Astrocyte (in vitro differentiated cells and primary cell): ENCODE results near the gene CCDC85B. TPM values are rescaled to one million over a fixed set of nuclear protein-coding genes. Genes with fewer than 3 reads are reported as not detected.

ENCODE experiments used
- DNase-seq: peaks from one replicate; pipeline ENCODE4 v3.0.0-alpha.2; 2010; ENCODE audit warnings: low read depth
- FAIRE-seq: peaks from 2 replicates; lab custom pipeline; 2011; peaks lifted over from hg19 to GRCh38; lab: Jason Lieb, UNC
- H2AFZ ChIP-seq: 2 replicates; pipeline ENCODE4 v1.6.0; 2012; ENCODE audit warnings: low read depth, low read length, inconsistent platforms
- H3K27ac ChIP-seq: 2 replicates; pipeline ENCODE4 v1.5.1; 2011; ENCODE audit warnings: low read depth, low read length, inconsistent platforms
- H3K27me3 ChIP-seq: 2 replicates; pipeline ENCODE4 v1.6.0; 2011; ENCODE audit warnings: low read length, inconsistent platforms; ENCODE audit not compliant: insufficient read depth
- H3K36me3 ChIP-seq: 2 replicates; pipeline ENCODE4 v1.5.1; 2011; ENCODE audit warnings: low read length, inconsistent platforms; ENCODE audit not compliant: insufficient read depth
- H3K4me1 ChIP-seq: 2 replicates; pipeline ENCODE4 v1.5.1; 2011; ENCODE audit warnings: low read length, inconsistent platforms; ENCODE audit not compliant: insufficient read depth
- H3K4me2 ChIP-seq: 2 replicates; pipeline ENCODE4 v1.6.0; 2012; ENCODE audit warnings: low read length, inconsistent platforms
- H3K4me3 ChIP-seq: 2 replicates; pipeline ENCODE4 v1.5.1; 2011; ENCODE audit warnings: low read depth, mild to moderate bottlenecking, low read length, inconsistent platforms; ENCODE audit not compliant: insufficient read depth
- H3K79me2 ChIP-seq: 2 replicates; pipeline ENCODE4 v1.6.0; 2012; ENCODE audit warnings: mild to moderate bottlenecking, low read length, inconsistent platforms; ENCODE audit not compliant: insufficient read depth
- H3K9ac ChIP-seq: 2 replicates; pipeline ENCODE4 v1.6.0; 2012; ENCODE audit warnings: mild to moderate bottlenecking, low read length, inconsistent platforms
- H3K9me3 ChIP-seq: 2 replicates; pipeline ENCODE4 v1.5.1; 2012; ENCODE audit warnings: low read depth, mild to moderate bottlenecking, low read length, inconsistent platforms; ENCODE audit not compliant: insufficient read depth
- H4K20me1 ChIP-seq: 2 replicates; pipeline ENCODE4 v1.6.0; 2012; ENCODE audit warnings: low read length, inconsistent platforms; ENCODE audit not compliant: insufficient read depth
- H3K27ac Mint-ChIP-seq: one replicate; pipeline ENCODE4 v1.8.0; 2021; ENCODE audit warnings: mild to moderate bottlenecking, mixed read lengths; ENCODE audit not compliant: unreplicated experiment
- H3K27me3 Mint-ChIP-seq: one replicate; pipeline ENCODE4 v1.8.0; 2021; ENCODE audit warnings: low read depth, mixed read lengths; ENCODE audit not compliant: unreplicated experiment
- H3K36me3 Mint-ChIP-seq: one replicate; pipeline ENCODE4 v1.8.0; 2021; ENCODE audit warnings: low read depth, mixed read lengths; ENCODE audit not compliant: unreplicated experiment
- H3K4me1 Mint-ChIP-seq: one replicate; pipeline ENCODE4 v1.8.0; 2021; ENCODE audit warnings: low read depth, mixed read lengths; ENCODE audit not compliant: unreplicated experiment
- H3K4me3 Mint-ChIP-seq: one replicate; pipeline ENCODE4 v1.8.0; 2021; ENCODE audit warnings: mild to moderate bottlenecking, moderate library complexity, mixed read lengths; ENCODE audit not compliant: unreplicated experiment
- H3K9me3 Mint-ChIP-seq: one replicate; pipeline ENCODE4 v1.8.0; 2021; ENCODE audit warnings: mild to moderate bottlenecking, mixed read lengths; ENCODE audit not compliant: unreplicated experiment
- CTCF ChIP-seq: IDR thresholded peaks from 2 replicates; pipeline ENCODE4 v1.5.1; 2011; ENCODE audit warnings: low read depth, mild to moderate bottlenecking, inconsistent platforms, low read length, moderate library complexity; ENCODE audit not compliant: insufficient read depth
- EZH2 ChIP-seq: IDR thresholded peaks from 2 replicates; pipeline ENCODE4 v1.6.1; 2012; ENCODE audit warnings: mild to moderate bottlenecking, low read length, inconsistent platforms; ENCODE audit not compliant: insufficient read depth
- total RNA-seq: library from RNA; stranded (reverse); gene quantifications from 2 replicates; pipeline ENCODE4 v1.2.1, GENCODE V29; 2021

CCDC85B gene
- total RNA-seq, 1 donor from 2014 or later: 31.4 TPM

GRCh38 chr11:65899356-65900124 is 9.1 kb downstream of the CCDC85B start:
- H3K4me2 ChIP-seq: peak overlapping the region; percentile 89
- H3K27me3 ChIP-seq: no peaks in the 10 kb centered on the region
- H3K36me3 ChIP-seq: peaks cover 17% of the 10 kb centered on the region
- DNase-seq (peak; percentile 44), FAIRE-seq (no peak)
- Mint-ChIP-seq H3K27me3 (no peaks in the 10 kb centered on the region), H3K4me1 (peaks cover 37% of the 10 kb centered on the region), H3K4me3 (peak overlapping the region; percentile 86), H3K27ac (peak overlapping the region; percentile 89), H3K9me3 (no peaks in the 10 kb centered on the region), H3K36me3 (peaks cover 6% of the 10 kb centered on the region)
- peak overlapping the region; percentile 95 for H3K27ac ChIP-seq
- peak overlapping the region; percentile 34 for H2AFZ ChIP-seq
- H3K4me1 ChIP-seq: peaks cover 52% of the 10 kb centered on the region
- H3K9me3 ChIP-seq: no peaks in the 10 kb centered on the region
- H3K4me3 ChIP-seq: peak overlapping the region; percentile 94
- H4K20me1 ChIP-seq: peaks cover 47% of the 10 kb centered on the region
- H3K9ac ChIP-seq: peak overlapping the region; percentile 99
- H3K79me2 ChIP-seq: peaks cover 64% of the 10 kb centered on the region
- TF ChIP-seq CTCF: no peak
- no peak for TF ChIP-seq EZH2

- Histone ChIP-seq H4K20me1 (peaks cover 42% of the 10 kb centered on the region), H3K27me3 (no peaks in the 10 kb centered on the region), H3K9me3 (no peaks in the 10 kb centered on the region), H3K79me2 (peaks cover 57% of the 10 kb centered on the region), H3K27ac (peak within 1 kb of the TSS; percentile 95), H3K36me3 (peaks cover 17% of the 10 kb centered on the region), H2AFZ (peak within 1 kb of the TSS; percentile 34), H3K4me3 (peak within 1 kb of the TSS; percentile 94), H3K9ac (peak within 1 kb of the TSS; percentile 99), H3K4me1 (peaks cover 52% of the 10 kb centered on the region), H3K4me2 (peak within 1 kb of the TSS; percentile 89)
- Mint-ChIP-seq H3K27me3 (no peaks in the 10 kb centered on the region), H3K27ac (peak within 1 kb of the TSS; percentile 89), H3K4me3 (peak within 1 kb of the TSS; percentile 86), H3K9me3 (no peaks in the 10 kb centered on the region), H3K4me1 (peaks cover 34% of the 10 kb centered on the region), H3K36me3 (peaks cover 4% of the 10 kb centered on the region)
- DNase-seq: peak; percentile 92
- TF ChIP-seq EZH2: no peak
- no peak for TF ChIP-seq CTCF
- no peak for FAIRE-seq
Measured at GRCh38 chr11:65900125-65900898, 9.8 kb downstream of the CCDC85B start, which contains the start of gene FOSL1. Gene FOSL1 (minus strand): TSS chr11:65900388. CDS start chr11:65900339, 49 bp downstream.
